ENCODE results near the gene FNDC1.

The FNDC1 gene

GRCh38 chr6:159304641-159305040 lies 135.4 kb downstream of the FNDC1 start:
- Histone ChIP-seq H3K27ac (ENCODE audit: low read depth, low read length) (no peak overlapping the region), H2BK120ac (ENCODE audit: low read depth, low read length) (no peak overlapping the region), H4K5ac (ENCODE audit: low read length) (no peak overlapping the region), H2BK5ac (ENCODE audit: low read length) (no peak overlapping the region), H3K36me3 (ENCODE audit: control insufficient read depth, insufficient read depth, low read length) (no peaks in the 10 kb centered on the region), H3K4me1 (ENCODE audit: control insufficient read depth, low read depth, low read length) (no peaks in the 10 kb centered on the region), H4K8ac (ENCODE audit: low read depth, low read length) (no peak overlapping the region), H3K23ac (ENCODE audit: low read length) (no peak overlapping the region), H3K27me3 (ENCODE audit: insufficient read depth, low read length, poor library complexity) (no peaks in the 10 kb centered on the region), H3K56ac (ENCODE audit: low read length) (no peak overlapping the region), H3K9ac (ENCODE audit: low read length) (no peak overlapping the region), H3K4ac (ENCODE audit: low read depth, low read length) (no peak overlapping the region), H3K4me2 (ENCODE audit: low read length) (no peak overlapping the region), H3K18ac (ENCODE audit: low read length) (no peak overlapping the region), H2BK15ac (replicated peaks; ENCODE audit: low read depth) (no peak overlapping the region), H2AK5ac (ENCODE audit: low read length) (no peak overlapping the region), H3K79me1 (ENCODE audit: low read length) (no peaks in the 10 kb centered on the region), H3K4me3 (ENCODE audit: low read length) (no peak overlapping the region), H3K79me2 (ENCODE audit: control insufficient read depth, insufficient read depth, low read length) (no peaks in the 10 kb centered on the region)
- no peak for DNase-seq
- no CpG with 5 or more reads among the region's 1 CpG for WGBS (ENCODE audit: extremely low coverage, insufficient coverage, low lambda C conversion rate)

DNA sequence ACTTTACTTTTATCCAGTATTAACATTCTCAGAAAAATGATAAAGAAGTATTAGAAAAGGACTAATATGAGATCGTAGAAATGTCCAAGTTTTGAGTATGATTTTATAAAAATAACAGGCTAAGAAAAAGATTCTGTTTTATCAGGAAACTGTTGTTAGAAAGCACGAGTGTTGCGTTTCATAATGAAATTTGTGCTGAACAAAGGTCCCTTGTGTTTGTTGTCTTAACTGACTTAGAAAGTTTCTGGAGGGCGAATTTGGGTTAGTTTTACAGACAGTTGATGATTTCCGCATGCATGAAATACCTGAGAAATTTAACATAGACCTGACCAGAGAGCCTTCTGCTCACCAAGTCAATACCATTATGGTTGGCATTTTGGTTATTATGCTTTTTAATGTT lies 136.0 kb downstream of the FNDC1 start:
- H3K4me2 ChIP-seq (ENCODE audit: low read length), result no peak overlapping the region
- no peak overlapping the region for H2BK120ac ChIP-seq (ENCODE audit: low read depth, low read length)
- H4K5ac ChIP-seq (ENCODE audit: low read length), result no peak overlapping the region
- no peak overlapping the region for H3K18ac ChIP-seq (ENCODE audit: low read length)
- no peaks in the 10 kb centered on the region for H3K27me3 ChIP-seq (ENCODE audit: insufficient read depth, low read length, poor library complexity)
- no peaks in the 10 kb centered on the region for H3K79me2 ChIP-seq (ENCODE audit: control insufficient read depth, insufficient read depth, low read length)
- no peaks in the 10 kb centered on the region for H3K36me3 ChIP-seq (ENCODE audit: control insufficient read depth, insufficient read depth, low read length)
- H2AK5ac ChIP-seq (ENCODE audit: low read length), result no peak overlapping the region
- no peak overlapping the region for H2BK15ac ChIP-seq (replicated peaks; ENCODE audit: low read depth)
- no peak overlapping the region for H3K4me3 ChIP-seq (ENCODE audit: low read length)
- WGBS (ENCODE audit: extremely low coverage, insufficient coverage, low lambda C conversion rate), result no CpG with 5 or more reads among the region's 5 CpGs
- no peak for DNase-seq
- H3K27ac ChIP-seq (ENCODE audit: low read depth, low read length), result no peak overlapping the region
- no peak overlapping the region for H3K9ac ChIP-seq (ENCODE audit: low read length)
- H3K79me1 ChIP-seq (ENCODE audit: low read length), result no peaks in the 10 kb centered on the region
- H4K8ac ChIP-seq (ENCODE audit: low read depth, low read length), result no peak overlapping the region
- no peak overlapping the region for H3K23ac ChIP-seq (ENCODE audit: low read length)
- no peak overlapping the region for H3K56ac ChIP-seq (ENCODE audit: low read length)
- no peak overlapping the region for H2BK5ac ChIP-seq (ENCODE audit: low read length)
- no peak overlapping the region for H3K4ac ChIP-seq (ENCODE audit: low read depth, low read length)
- no peaks in the 10 kb centered on the region for H3K4me1 ChIP-seq (ENCODE audit: control insufficient read depth, low read depth, low read length)

DNA sequence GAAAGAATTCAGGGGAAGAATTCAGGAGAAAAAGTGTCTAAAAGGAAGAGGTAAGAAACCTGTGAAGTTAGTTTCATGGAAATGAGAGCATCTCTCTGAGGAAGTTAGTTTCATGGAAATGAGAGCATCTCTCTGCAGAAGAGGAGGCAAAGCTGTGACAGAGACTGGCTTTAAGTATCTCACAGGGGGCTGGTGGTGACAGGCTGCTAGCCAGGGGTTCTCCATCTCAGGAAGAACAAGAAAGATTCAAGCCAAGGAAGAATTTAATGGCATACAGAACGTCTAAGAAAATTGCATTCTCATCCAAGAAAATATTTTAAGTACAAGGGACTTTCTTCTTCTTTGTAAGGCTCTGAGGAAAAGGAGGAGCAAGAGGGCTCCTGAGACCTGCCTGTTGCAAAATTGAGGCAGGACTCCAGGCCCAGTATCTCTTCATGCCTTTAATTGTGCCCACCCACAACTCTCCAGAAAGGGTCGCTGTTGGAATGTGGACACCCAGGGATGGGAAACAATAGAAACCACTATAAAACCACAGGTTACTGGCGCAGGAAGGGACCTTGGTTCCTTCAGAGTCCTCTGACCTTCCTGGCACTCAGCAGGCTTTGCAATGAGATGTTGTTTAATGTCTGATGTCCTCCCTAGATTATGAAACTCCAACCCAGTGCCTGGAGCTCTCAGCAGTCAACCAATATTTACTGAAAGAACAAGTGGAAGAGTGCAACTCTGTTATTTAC lies 136.8 kb downstream of the FNDC1 start:
- no peak overlapping the region for H4K8ac ChIP-seq (ENCODE audit: low read depth, low read length)
- H3K4me3 ChIP-seq (ENCODE audit: low read length), result no peak overlapping the region
- H3K27ac ChIP-seq (ENCODE audit: low read depth, low read length), result no peak overlapping the region
- H3K36me3 ChIP-seq (ENCODE audit: control insufficient read depth, insufficient read depth, low read length), result no peaks in the 10 kb centered on the region
- H2BK120ac ChIP-seq (ENCODE audit: low read depth, low read length), result no peak overlapping the region
- H3K23ac ChIP-seq (ENCODE audit: low read length), result no peak overlapping the region
- H3K18ac ChIP-seq (ENCODE audit: low read length), result no peak overlapping the region
- H2BK15ac ChIP-seq (replicated peaks; ENCODE audit: low read depth), result no peak overlapping the region
- H3K79me1 ChIP-seq (ENCODE audit: low read length), result no peaks in the 10 kb centered on the region
- peak; percentile 9 for DNase-seq
- H3K79me2 ChIP-seq (ENCODE audit: control insufficient read depth, insufficient read depth, low read length), result no peaks in the 10 kb centered on the region
- no CpG with 5 or more reads among the region's 3 CpGs for WGBS (ENCODE audit: extremely low coverage, insufficient coverage, low lambda C conversion rate)
- no peak overlapping the region for H3K56ac ChIP-seq (ENCODE audit: low read length)
- H2BK5ac ChIP-seq (ENCODE audit: low read length), result no peak overlapping the region
- no peak overlapping the region for H4K5ac ChIP-seq (ENCODE audit: low read length)
- H3K4ac ChIP-seq (ENCODE audit: low read depth, low read length), result no peak overlapping the region
- H2AK5ac ChIP-seq (ENCODE audit: low read length), result no peak overlapping the region
- no peak overlapping the region for H3K9ac ChIP-seq (ENCODE audit: low read length)
- no peak overlapping the region for H3K4me2 ChIP-seq (ENCODE audit: low read length)
- no peaks in the 10 kb centered on the region for H3K4me1 ChIP-seq (ENCODE audit: control insufficient read depth, low read depth, low read length)
- no peaks in the 10 kb centered on the region for H3K27me3 ChIP-seq (ENCODE audit: insufficient read depth, low read length, poor library complexity)

- H3K4me2 ChIP-seq (ENCODE audit: low read length), result no peak overlapping the region
- no peaks in the 10 kb centered on the region for H3K79me1 ChIP-seq (ENCODE audit: low read length)
- DNase-seq, result no peak
- no peaks in the 10 kb centered on the region for H3K4me1 ChIP-seq (ENCODE audit: control insufficient read depth, low read depth, low read length)
- H2BK15ac ChIP-seq (replicated peaks; ENCODE audit: low read depth), result no peak overlapping the region
- H2AK5ac ChIP-seq (ENCODE audit: low read length), result no peak overlapping the region
- no peak overlapping the region for H3K18ac ChIP-seq (ENCODE audit: low read length)
- H3K36me3 ChIP-seq (ENCODE audit: control insufficient read depth, insufficient read depth, low read length), result no peaks in the 10 kb centered on the region
- no peak overlapping the region for H3K23ac ChIP-seq (ENCODE audit: low read length)
- H3K9ac ChIP-seq (ENCODE audit: low read length), result no peak overlapping the region
- H3K27ac ChIP-seq (ENCODE audit: low read depth, low read length), result no peak overlapping the region
- H3K79me2 ChIP-seq (ENCODE audit: control insufficient read depth, insufficient read depth, low read length), result no peaks in the 10 kb centered on the region
- no peak overlapping the region for H2BK120ac ChIP-seq (ENCODE audit: low read depth, low read length)
- no CpG with 5 or more reads among the region's 2 CpGs for WGBS (ENCODE audit: extremely low coverage, insufficient coverage, low lambda C conversion rate)
- H3K56ac ChIP-seq (ENCODE audit: low read length), result no peak overlapping the region
- no peak overlapping the region for H4K5ac ChIP-seq (ENCODE audit: low read length)
- no peak overlapping the region for H3K4ac ChIP-seq (ENCODE audit: low read depth, low read length)
- no peak overlapping the region for H3K4me3 ChIP-seq (ENCODE audit: low read length)
- H2BK5ac ChIP-seq (ENCODE audit: low read length), result no peak overlapping the region
- no peaks in the 10 kb centered on the region for H3K27me3 ChIP-seq (ENCODE audit: insufficient read depth, low read length, poor library complexity)
- H4K8ac ChIP-seq (ENCODE audit: low read depth, low read length), result no peak overlapping the region
Observed at GRCh38 chr6:159307246-159307790, 138.1 kb downstream of the FNDC1 start.

GRCh38 chr6:159308198-159308597 lies 139.0 kb downstream of the FNDC1 start:
- no peaks in the 10 kb centered on the region for H3K4me1 ChIP-seq (ENCODE audit: control insufficient read depth, low read depth, low read length)
- no CpG with 5 or more reads among the region's 1 CpG for WGBS (ENCODE audit: extremely low coverage, insufficient coverage, low lambda C conversion rate)

DNA sequence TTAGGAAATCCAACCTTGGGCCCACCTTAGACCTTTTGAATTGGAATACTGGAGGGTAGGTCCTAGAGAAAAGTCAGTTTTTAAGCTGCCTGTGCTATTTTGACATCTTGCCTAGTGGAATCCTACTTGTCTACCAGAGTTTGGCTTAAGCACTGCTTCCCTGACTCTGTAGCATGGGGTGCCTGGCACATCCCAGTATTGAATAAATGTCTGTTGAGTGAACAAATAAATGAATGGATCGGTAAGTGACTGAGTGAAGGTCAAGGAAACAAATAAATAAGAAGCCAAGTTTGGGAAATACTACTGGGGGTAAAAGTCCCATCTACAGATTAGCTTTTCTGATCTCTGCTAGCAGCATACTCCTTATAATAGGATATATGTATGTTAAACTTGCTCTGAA lies 140.5 kb downstream of the FNDC1 start:
- no peak overlapping the region for H2BK120ac ChIP-seq (ENCODE audit: low read depth, low read length)
- H3K4me1 ChIP-seq (ENCODE audit: control insufficient read depth, low read depth, low read length), result no peaks in the 10 kb centered on the region
- no peak overlapping the region for H3K9ac ChIP-seq (ENCODE audit: low read length)
- no peak overlapping the region for H4K5ac ChIP-seq (ENCODE audit: low read length)
- H3K36me3 ChIP-seq (ENCODE audit: control insufficient read depth, insufficient read depth, low read length), result no peaks in the 10 kb centered on the region
- H3K4ac ChIP-seq (ENCODE audit: low read depth, low read length), result no peak overlapping the region
- H2BK5ac ChIP-seq (ENCODE audit: low read length), result no peak overlapping the region
- no peak overlapping the region for H3K56ac ChIP-seq (ENCODE audit: low read length)
- H3K4me2 ChIP-seq (ENCODE audit: low read length), result no peak overlapping the region
- H2BK15ac ChIP-seq (replicated peaks; ENCODE audit: low read depth), result no peak overlapping the region
- H2AK5ac ChIP-seq (ENCODE audit: low read length), result no peak overlapping the region
- no peaks in the 10 kb centered on the region for H3K27me3 ChIP-seq (ENCODE audit: insufficient read depth, low read length, poor library complexity)
- no CpG with 5 or more reads among the region's 1 CpG for WGBS (ENCODE audit: extremely low coverage, insufficient coverage, low lambda C conversion rate)
- no peak overlapping the region for H3K4me3 ChIP-seq (ENCODE audit: low read length)
- H3K23ac ChIP-seq (ENCODE audit: low read length), result no peak overlapping the region
- no peaks in the 10 kb centered on the region for H3K79me1 ChIP-seq (ENCODE audit: low read length)
- no peak overlapping the region for H4K8ac ChIP-seq (ENCODE audit: low read depth, low read length)
- H3K27ac ChIP-seq (ENCODE audit: low read depth, low read length), result no peak overlapping the region
- no peak overlapping the region for H3K18ac ChIP-seq (ENCODE audit: low read length)
- no peaks in the 10 kb centered on the region for H3K79me2 ChIP-seq (ENCODE audit: control insufficient read depth, insufficient read depth, low read length)
- no peak for DNase-seq

More at GRCh38 chr6:159308198-159308597, 139.0 kb downstream of the FNDC1 start:
- no peak overlapping the region for H2AK5ac ChIP-seq (ENCODE audit: low read length)
- H3K4me3 ChIP-seq (ENCODE audit: low read length), result no peak overlapping the region
- no peak overlapping the region for H3K9ac ChIP-seq (ENCODE audit: low read length)
- no peaks in the 10 kb centered on the region for H3K27me3 ChIP-seq (ENCODE audit: insufficient read depth, low read length, poor library complexity)
- H3K18ac ChIP-seq (ENCODE audit: low read length), result no peak overlapping the region
- H3K27ac ChIP-seq (ENCODE audit: low read depth, low read length), result no peak overlapping the region
- no peak overlapping the region for H3K4ac ChIP-seq (ENCODE audit: low read depth, low read length)
- no peak overlapping the region for H3K4me2 ChIP-seq (ENCODE audit: low read length)
- no peak overlapping the region for H3K23ac ChIP-seq (ENCODE audit: low read length)
- H3K56ac ChIP-seq (ENCODE audit: low read length), result no peak overlapping the region
- H3K79me2 ChIP-seq (ENCODE audit: control insufficient read depth, insufficient read depth, low read length), result no peaks in the 10 kb centered on the region
- DNase-seq, result no peak
- H2BK120ac ChIP-seq (ENCODE audit: low read depth, low read length), result no peak overlapping the region
- no peak overlapping the region for H4K5ac ChIP-seq (ENCODE audit: low read length)
- H4K8ac ChIP-seq (ENCODE audit: low read depth, low read length), result no peak overlapping the region
- H2BK5ac ChIP-seq (ENCODE audit: low read length), result no peak overlapping the region
- no peak overlapping the region for H2BK15ac ChIP-seq (replicated peaks; ENCODE audit: low read depth)
- H3K79me1 ChIP-seq (ENCODE audit: low read length), result no peaks in the 10 kb centered on the region
- H3K36me3 ChIP-seq (ENCODE audit: control insufficient read depth, insufficient read depth, low read length), result no peaks in the 10 kb centered on the region

All from mesendoderm (in vitro differentiated cells).